HepG2 (cell line): Measurements from ENCODE around the gene PRKCE. TPM values are rescaled to one million over a fixed set of nuclear protein-coding genes. Genes with fewer than 3 reads are reported as not detected.

Experiments used
- CCAR2 ChIP-seq: fragments of 200-400 bp; formaldehyde crosslinking; optimal IDR thresholded peaks from 2 replicates; pipeline ENCODE3; 2018; ENCODE audit warnings: low read depth, mild to moderate bottlenecking, low read length, moderate library complexity
- GTF3A ChIP-seq: sonication (generic); formaldehyde crosslinking; conservative IDR thresholded peaks from 2 replicates; pipeline ENCODE4 v1.4.0; 2020; ENCODE audit warnings: mild to moderate bottlenecking, missing genetic modification reagents
- HNF4G ChIP-seq, 2 experiments: sonication (generic) in 1 of 2; formaldehyde crosslinking in 1 of 2; IDR thresholded peaks; 2 replicates each; pipeline versions ENCODE4 v1.4.0 to v1.6.1; 2011 to 2020; ENCODE audit warnings: borderline replicate concordance in 2 of 2, low read depth in 2 of 2, mild to moderate bottlenecking in 2 of 2, low read length in 1 of 2, missing genetic modification reagents in 1 of 2, moderate library complexity in 1 of 2
- IRF9 ChIP-seq: sonication (generic); formaldehyde crosslinking; IDR thresholded peaks from 2 replicates; pipeline ENCODE4 v1.8.0; 2022; ENCODE audit warnings: missing genetic modification reagents, mild to moderate bottlenecking, borderline replicate concordance
- KDM2A ChIP-seq: sonication (generic); formaldehyde crosslinking; IDR thresholded peaks from 2 replicates; pipeline ENCODE4 v1.4.0; 2020; ENCODE audit warnings: low read depth, missing genetic modification reagents, borderline replicate concordance
- LRRFIP1 ChIP-seq: sonication (generic); formaldehyde crosslinking; conservative IDR thresholded peaks from 2 replicates; pipeline ENCODE4 v1.4.0; 2020; ENCODE audit warnings: missing genetic modification reagents
- MLXIP ChIP-seq: sonication (generic); formaldehyde crosslinking; IDR thresholded peaks from 2 replicates; pipeline ENCODE4 v1.9.0; 2021; ENCODE audit warnings: missing genetic modification reagents, borderline replicate concordance
- MTERF4 ChIP-seq: sonication (generic); formaldehyde crosslinking; IDR thresholded peaks from 2 replicates; pipeline ENCODE4 v1.8.0; 2023; ENCODE audit warnings: mild to moderate bottlenecking, missing genetic modification reagents
- MXI1 ChIP-seq: IDR thresholded peaks from 3 replicates; pipeline ENCODE4 v1.6.1; 2012; ENCODE audit warnings: low read depth, low read length, inconsistent platforms, borderline replicate concordance
- PCBP2 ChIP-seq: fragments of 200-400 bp; formaldehyde crosslinking; optimal IDR thresholded peaks from 2 replicates; pipeline ENCODE3; 2018; ENCODE audit warnings: low read length, low read depth; ENCODE audit not compliant: poor library complexity, severe bottlenecking
- SATB2 ChIP-seq: sonication (generic); formaldehyde crosslinking; IDR thresholded peaks from 2 replicates; pipeline ENCODE4 v1.5.0; 2020; ENCODE audit warnings: missing genetic modification reagents
- SP5 ChIP-seq: IDR thresholded peaks from 2 replicates; pipeline ENCODE4 v1.6.1; 2016; ENCODE audit warnings: low read depth, borderline replicate concordance
- TMF1 ChIP-seq: sonication (generic); formaldehyde crosslinking; IDR thresholded peaks from 2 replicates; pipeline ENCODE4 v1.8.1; 2022; ENCODE audit warnings: low read depth, missing genetic modification reagents
- ZBTB20 ChIP-seq: sonication (generic); formaldehyde crosslinking; IDR thresholded peaks from 2 replicates; pipeline ENCODE4 v1.8.1; 2023; ENCODE audit warnings: missing genetic modification reagents, low read depth, mild to moderate bottlenecking, borderline replicate concordance
- ZNF232 ChIP-seq: sonication (generic); formaldehyde crosslinking; IDR thresholded peaks from 2 replicates; pipeline ENCODE4 v1.4.0; 2020; ENCODE audit warnings: missing genetic modification reagents, borderline replicate concordance
- ZNF34 ChIP-seq: sonication (generic); formaldehyde crosslinking; IDR thresholded peaks from 2 replicates; pipeline ENCODE4 v1.4.0; 2020; ENCODE audit warnings: mild to moderate bottlenecking, missing genetic modification reagents, borderline replicate concordance
- ZNF44 ChIP-seq: sonication (generic); formaldehyde crosslinking; IDR thresholded peaks from 2 replicates; pipeline ENCODE4 v1.5.1; 2020; ENCODE audit warnings: mild to moderate bottlenecking, missing genetic modification reagents
- ZNF547 ChIP-seq: sonication (generic); formaldehyde crosslinking; IDR thresholded peaks from 2 replicates; pipeline ENCODE4 v1.5.1; 2020; ENCODE audit warnings: mild to moderate bottlenecking, missing genetic modification reagents
- ZNF557 ChIP-seq: sonication (generic); formaldehyde crosslinking; IDR thresholded peaks from 2 replicates; pipeline ENCODE4 v1.4.0; 2020; ENCODE audit warnings: missing genetic modification reagents
- ZNF777 ChIP-seq: sonication (generic); formaldehyde crosslinking; IDR thresholded peaks from 2 replicates; pipeline ENCODE4 v1.4.0; 2020; ENCODE audit warnings: missing genetic modification reagents
- polyA plus RNA-seq, 8 experiments: library from polyadenylated mRNA; depleted of rRNA in 3 of 8; stranded (reverse) in 7 of 8; unstranded in 1 of 8; fragments of >200 nt; fragmentation: Illumina TruSeq in 4 of 8; extraction: Trizol in 4 of 8; gene quantifications; 2 replicates each; pipeline versions ENCODE4 v1.2.1 to v1.2.3, GENCODE V29; 2011 to 2016; ENCODE audit warnings: low read depth in 4 of 8, missing spikeins in 1 of 8, mixed read lengths in 1 of 8; ENCODE audit not compliant: insufficient read depth in 1 of 8
- total RNA-seq, 5 experiments: library from RNA; depleted of rRNA; stranded (reverse); fragments of >200 nt; fragmentation: Illumina TruSeq; extraction: Trizol; gene quantifications; 2 replicates each; pipeline ENCODE4 v1.2.3, GENCODE V29; 2016; ENCODE audit warnings: low read depth in 1 of 5

Gene PRKCE
- total and polyA plus RNA-seq, 2 of the 13 experiments (the other 11 are each of a cell fraction or from before 2014, with no cell fraction given) = 1.0 to 3.9 TPM

- TF ChIP-seq IRF9 (CRISPR knock-in tag) = 0 out of 2 replicates have a peak, but pooled peaks have one; percentile 47
- TF ChIP-seq ZNF232 = peak; percentile 80; the same call in 1 of the 2 replicates
- peak; percentile 77; the same call in 1 of the 2 replicates for TF ChIP-seq ZNF557
- TF ChIP-seq MTERF4 (CRISPR knock-in tag) = no peak
- TF ChIP-seq GTF3A (CRISPR knock-in tag) = no peak
- TF ChIP-seq PCBP2 = no peak
- 0 out of 2 replicates have a peak, but pooled peaks have one; percentile 64 for TF ChIP-seq TMF1 (CRISPR knock-in tag)
- TF ChIP-seq ZNF34 (CRISPR knock-in tag) = 0 out of 2 replicates have a peak, but pooled peaks have one; percentile 10
- TF ChIP-seq MXI1 = peak; percentile 83; the same call in 2 of the 3 replicates
- no peak; the same call in 1 of the 2 replicates for TF ChIP-seq HNF4G (IDR thresholded peaks at IDR 0.05; ENCODE audit: borderline replicate concordance, low read depth, low read length)
- TF ChIP-seq HNF4G (CRISPR knock-in tag; IDR thresholded peaks at IDR 0.05; ENCODE audit: borderline replicate concordance, low read depth) = peak; percentile 51; the same call in 1 of the 2 replicates
- TF ChIP-seq SATB2 (CRISPR knock-in tag) = peak; percentile 80; the same call in 1 of the 2 replicates
- peak; percentile 71; the same call in 1 of the 2 replicates for TF ChIP-seq MLXIP (CRISPR knock-in tag)
- TF ChIP-seq SP5 = peak; percentile 51; the same call in 1 of the 2 replicates
- no peak for TF ChIP-seq ZNF44 (CRISPR knock-in tag)
- TF ChIP-seq ZNF547 (CRISPR knock-in tag) = no peak
- TF ChIP-seq ZNF777 (CRISPR knock-in tag) = peak; percentile 34; the same call in 1 of the 2 replicates
- no peak for TF ChIP-seq CCAR2
- TF ChIP-seq KDM2A (CRISPR knock-in tag) = peak; percentile 64
- TF ChIP-seq LRRFIP1 (CRISPR knock-in tag) = no peak
- peak; percentile 55; the same call in 1 of the 2 replicates for TF ChIP-seq ZBTB20
These were observed 340.7 kb downstream of the PRKCE start (continued) for GRCh38 chr2:45992021-45992740.
